ENCODE results near the gene HDAC8.

Gene HDAC8

DNA sequence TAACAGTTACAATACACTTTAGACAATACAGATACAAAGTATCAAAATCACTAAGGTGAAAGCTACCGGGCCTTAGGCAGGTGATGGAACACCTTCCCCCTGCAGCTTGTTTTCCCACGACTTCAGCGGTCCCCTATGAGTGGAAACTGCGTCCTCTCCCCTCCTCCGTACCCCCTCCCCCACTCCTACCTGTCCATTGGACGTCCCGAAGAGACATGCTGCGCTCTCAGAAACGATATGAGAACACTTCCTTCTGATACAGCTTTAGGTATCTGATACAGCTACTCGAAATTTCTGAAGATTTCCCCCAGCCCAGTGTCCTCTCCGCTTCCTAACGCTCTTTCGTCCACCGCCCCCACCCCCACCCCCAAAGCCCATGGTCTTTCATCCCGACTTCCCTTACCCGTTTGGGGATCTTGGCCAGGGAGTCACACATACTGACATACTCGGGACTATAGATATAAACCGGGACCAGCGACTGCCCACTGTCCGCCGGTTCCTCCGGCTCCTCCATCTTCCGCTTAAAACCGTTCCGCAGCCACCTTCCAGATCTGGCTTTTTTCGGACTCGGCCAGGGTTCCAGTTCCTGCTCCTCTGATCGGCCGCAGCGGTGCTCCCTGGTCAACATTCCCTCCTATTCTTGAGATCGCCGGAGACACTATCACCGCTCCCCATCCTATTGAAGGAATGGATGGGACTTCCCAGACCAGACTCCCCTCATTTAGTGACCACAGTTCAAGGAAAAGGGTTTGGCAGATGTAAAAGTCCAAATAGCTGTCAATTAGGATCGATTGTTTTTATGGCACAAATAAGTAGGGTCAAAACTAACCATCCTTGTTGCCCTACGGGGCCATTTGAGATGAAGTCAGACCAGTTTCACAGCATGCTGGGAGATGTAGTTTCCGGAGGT lies at the start of gene HDAC8:
Gene HDAC8 (minus strand): TSS at position 596 of the 910 bp plus-strand sequence. CDS start 82 bp downstream, at position 514.
- H3K4me3 ChIP-seq (ENCODE audit: low read length): peak within 1 kb of the TSS; percentile 88
- peak; percentile 42 for DNase-seq (ENCODE audit: low read depth)
- TF ChIP-seq, protein P1, sequence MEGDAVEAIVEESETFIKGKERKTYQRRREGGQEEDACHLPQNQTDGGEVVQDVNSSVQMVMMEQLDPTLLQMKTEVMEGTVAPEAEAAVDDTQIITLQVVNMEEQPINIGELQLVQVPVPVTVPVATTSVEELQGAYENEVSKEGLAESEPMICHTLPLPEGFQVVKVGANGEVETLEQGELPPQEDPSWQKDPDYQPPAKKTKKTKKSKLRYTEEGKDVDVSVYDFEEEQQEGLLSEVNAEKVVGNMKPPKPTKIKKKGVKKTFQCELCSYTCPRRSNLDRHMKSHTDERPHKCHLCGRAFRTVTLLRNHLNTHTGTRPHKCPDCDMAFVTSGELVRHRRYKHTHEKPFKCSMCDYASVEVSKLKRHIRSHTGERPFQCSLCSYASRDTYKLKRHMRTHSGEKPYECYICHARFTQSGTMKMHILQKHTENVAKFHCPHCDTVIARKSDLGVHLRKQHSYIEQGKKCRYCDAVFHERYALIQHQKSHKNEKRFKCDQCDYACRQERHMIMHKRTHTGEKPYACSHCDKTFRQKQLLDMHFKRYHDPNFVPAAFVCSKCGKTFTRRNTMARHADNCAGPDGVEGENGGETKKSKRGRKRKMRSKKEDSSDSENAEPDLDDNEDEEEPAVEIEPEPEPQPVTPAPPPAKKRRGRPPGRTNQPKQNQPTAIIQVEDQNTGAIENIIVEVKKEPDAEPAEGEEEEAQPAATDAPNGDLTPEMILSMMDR (conservative IDR thresholded peaks at IDR 0.05; ENCODE audit: low read depth, low read length): no peak

DNA sequence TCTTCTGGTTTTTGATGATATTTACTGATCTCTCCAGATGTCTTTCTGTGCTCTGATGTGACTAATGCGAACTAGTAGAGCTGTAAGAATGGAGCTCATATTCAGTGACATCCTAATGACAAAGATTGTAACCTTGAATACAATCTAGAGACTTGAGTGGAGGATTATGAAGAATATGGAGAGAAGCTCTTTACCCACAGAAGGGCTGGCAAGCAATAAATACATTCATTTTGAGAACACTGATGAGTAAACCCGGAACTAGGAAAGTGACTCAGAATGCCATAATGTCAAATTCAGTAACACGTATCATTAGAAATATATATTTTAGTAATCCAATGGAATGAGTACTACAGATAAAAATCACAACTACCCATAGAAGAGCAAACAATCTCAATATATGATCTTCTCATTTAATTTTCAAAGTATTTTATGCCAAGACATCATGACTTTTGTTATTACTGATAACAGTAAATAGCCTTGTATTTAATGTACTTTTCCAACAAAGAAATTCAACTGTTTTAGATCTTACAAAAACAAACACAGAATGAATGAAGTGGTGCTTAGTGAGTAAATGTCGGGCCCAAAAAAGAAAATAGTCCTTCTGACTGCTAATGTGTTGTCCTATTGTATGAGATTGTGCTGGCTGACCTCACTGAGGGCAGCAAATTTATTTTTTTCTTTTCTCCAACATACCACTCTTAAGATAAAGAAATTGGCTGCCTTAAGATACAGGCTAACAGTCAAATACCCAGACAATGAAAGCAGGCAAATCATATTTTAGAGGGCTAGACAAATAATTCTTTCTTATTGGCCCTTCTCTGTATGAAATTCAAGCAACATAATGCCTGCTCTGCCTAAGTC lies 49.2 kb upstream of the HDAC8 start:
- no peak overlapping the region for H3K4me3 ChIP-seq (ENCODE audit: low read length)
- TF ChIP-seq, protein P1 (conservative IDR thresholded peaks at IDR 0.05; ENCODE audit: low read depth, low read length): no peak
- DNase-seq (ENCODE audit: low read depth): no peak

DNA sequence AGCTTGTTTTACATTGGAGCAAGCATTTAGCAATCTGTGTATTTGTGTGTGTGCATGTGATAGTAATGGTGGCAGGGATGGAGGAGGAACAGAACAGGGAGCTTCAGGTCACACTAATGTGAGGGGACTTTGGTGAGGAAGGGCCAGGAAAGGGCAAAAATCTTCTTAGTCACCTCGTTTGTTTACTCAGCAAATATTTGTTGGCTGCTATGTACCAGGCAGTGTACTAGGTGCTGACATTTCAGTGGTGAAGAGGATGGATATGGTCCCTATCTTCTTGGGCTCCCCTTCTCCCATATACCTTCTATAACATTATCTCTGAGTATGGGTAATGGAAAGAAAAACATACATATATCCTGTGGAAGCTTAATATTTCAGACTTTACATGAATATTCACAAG lies 48.5 kb upstream of the HDAC8 start:
- no peak for DNase-seq (ENCODE audit: low read depth)
- no peak overlapping the region for H3K4me3 ChIP-seq (ENCODE audit: low read length)
- TF ChIP-seq, protein P1 (conservative IDR thresholded peaks at IDR 0.05; ENCODE audit: low read depth, low read length): no peak

DNA sequence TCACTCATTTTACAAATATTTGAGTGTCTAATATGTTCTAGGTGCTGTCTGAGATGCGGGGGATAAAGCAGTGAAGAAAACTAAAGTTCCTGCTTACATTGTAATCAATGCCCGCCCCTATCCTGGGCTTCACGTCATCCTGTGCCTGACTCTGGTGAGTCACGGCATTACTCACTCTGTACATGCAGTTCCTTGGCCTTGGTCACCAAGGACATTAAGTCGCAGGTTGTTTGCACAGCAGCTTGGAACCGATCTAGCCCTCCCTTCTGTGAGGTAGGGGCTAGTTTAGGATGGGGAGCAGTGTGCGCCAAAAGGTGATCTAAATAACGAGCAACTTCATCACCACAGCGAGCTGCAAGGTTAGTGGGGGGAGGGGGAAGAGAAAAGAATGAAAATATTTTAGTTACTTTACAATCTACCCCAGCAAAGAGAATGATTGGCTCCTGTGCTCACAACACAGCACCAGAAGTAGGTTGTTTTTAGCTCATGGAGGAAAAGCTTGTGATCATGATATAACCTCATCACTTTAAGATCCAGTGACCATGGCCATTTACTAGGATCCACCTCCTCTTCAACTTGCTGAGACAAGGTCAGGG lies 48.0 kb upstream of the HDAC8 start:
- peak overlapping the region; percentile 17 for H3K4me3 ChIP-seq (ENCODE audit: low read length)
- TF ChIP-seq, protein P1 (conservative IDR thresholded peaks at IDR 0.05; ENCODE audit: low read depth, low read length): no peak

DNA sequence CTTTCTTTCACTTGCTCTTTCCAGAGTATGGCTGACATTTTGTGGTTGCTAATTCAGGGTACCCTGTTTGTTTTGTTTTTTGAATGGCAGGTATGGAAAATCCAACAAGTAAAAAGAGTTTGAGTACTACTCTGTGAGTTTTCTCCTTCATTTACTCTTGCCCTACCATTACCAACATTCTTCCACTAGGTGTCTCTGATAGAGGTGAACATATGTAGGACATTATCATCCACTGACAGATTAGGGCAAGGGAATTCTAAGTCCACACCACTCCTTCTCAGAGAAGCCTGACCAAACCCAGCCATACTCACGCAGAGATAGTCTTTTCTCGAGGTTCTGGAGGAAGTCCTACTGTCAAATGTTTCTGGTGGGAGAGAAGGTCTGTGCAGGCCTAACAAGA lies 36.7 kb upstream of the HDAC8 start:
- TF ChIP-seq, protein P1 (conservative IDR thresholded peaks at IDR 0.05; ENCODE audit: low read depth, low read length): peak; percentile 23
- H3K4me3 ChIP-seq (ENCODE audit: low read length): no peak overlapping the region
- DNase-seq (ENCODE audit: low read depth): no peak

More for the DNA sequence above, 48.0 kb upstream of the HDAC8 start:
- DNase-seq (ENCODE audit: low read depth): peak; percentile 78

DNA sequence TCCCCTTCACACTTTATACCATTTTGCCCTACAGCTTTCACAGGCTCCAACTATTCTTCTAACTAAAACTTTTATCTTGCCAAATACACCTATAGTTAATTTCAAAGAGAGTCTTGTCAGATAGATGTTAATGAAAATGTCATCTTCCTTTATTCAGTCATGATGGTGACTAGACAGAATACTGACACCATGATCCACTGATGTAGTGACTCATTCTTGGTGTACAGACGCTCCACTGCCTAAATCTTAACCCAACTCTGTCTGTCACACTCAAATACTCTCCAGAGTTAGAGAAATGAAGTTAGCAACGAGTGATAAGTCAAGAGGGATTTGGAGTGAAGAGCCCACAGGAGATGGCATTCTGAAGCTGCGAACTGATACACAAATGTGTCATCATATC lies 32.1 kb upstream of the HDAC8 start:
- TF ChIP-seq, protein P1 (conservative IDR thresholded peaks at IDR 0.05; ENCODE audit: low read depth, low read length): no peak
- no peak for DNase-seq (ENCODE audit: low read depth)
- H3K4me3 ChIP-seq (ENCODE audit: low read length): no peak overlapping the region

Measured in retinal pigment epithelial cell (primary cell).